Nephron (organoid): ENCODE measurements around the gene ACP2.
"Not testable (repeated sequence)": the region's sequence is repeated elsewhere in the genome, so short reads cannot be mapped to it uniquely, and the experiment has no call there.

Source experiments
- H3K27ac Mint-ChIP-seq, 3 experiments: 2 replicates each; pipeline ENCODE4 v1.8.0; 2020; ENCODE audit warnings: mixed read lengths in 3 of 3, mild to moderate bottlenecking in 2 of 3, moderate library complexity in 1 of 3
- H3K27me3 Mint-ChIP-seq: 2 replicates; pipeline ENCODE4 v1.8.0; 2021; ENCODE audit warnings: low read depth, mild to moderate bottlenecking, moderate library complexity, mixed read lengths
- H3K36me3 Mint-ChIP-seq: 2 replicates; pipeline ENCODE4 v1.8.0; 2020; ENCODE audit warnings: low read depth, mixed read lengths
- H3K4me1 Mint-ChIP-seq: 2 replicates; pipeline ENCODE4 v1.8.0; 2020; ENCODE audit warnings: mixed read lengths
- H3K4me3 Mint-ChIP-seq, 3 experiments: 2 replicates each; pipeline ENCODE4 v1.8.0; 2020; ENCODE audit warnings: mild to moderate bottlenecking in 3 of 3, mixed read lengths in 3 of 3, moderate library complexity in 2 of 3
- H3K9me3 Mint-ChIP-seq: 2 replicates; pipeline ENCODE4 v1.8.0; 2020; ENCODE audit warnings: mixed read lengths
- TF ChIP-seq, protein P1 (sequence below), 3 experiments: fragments of 200-600 bp; sonication (generic); IDR thresholded peaks; one replicate each; pipeline ENCODE4 v1.5.0; 2021; ENCODE audit warnings: antibody characterized with exemption in 3 of 3; ENCODE audit not compliant: unreplicated experiment in 3 of 3

Gene ACP2

DNA sequence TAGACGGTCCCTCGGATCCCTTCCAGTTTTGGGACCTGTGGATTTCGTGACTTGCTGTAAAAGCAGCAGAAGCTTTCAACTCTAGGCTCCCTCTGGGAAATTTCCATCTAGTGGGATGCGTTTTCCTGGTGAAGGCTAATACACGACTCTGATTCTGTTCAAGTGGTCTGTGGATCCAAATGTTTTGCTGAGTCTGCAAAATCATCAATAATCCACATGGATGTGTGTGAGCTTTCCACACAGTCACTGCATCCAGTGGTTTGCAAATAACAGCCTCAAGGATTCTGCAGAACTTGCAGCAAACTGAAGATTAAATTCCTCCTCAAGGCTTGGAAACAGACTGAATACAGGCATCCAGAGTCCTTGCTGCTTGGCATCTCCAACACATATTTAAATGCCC, 46.0 kb downstream of the ACP2 start:
- Mint-ChIP-seq H3K4me1 (no peaks in the 10 kb centered on the region), H3K9me3 (no peaks in the 10 kb centered on the region), H3K27ac (no peak overlapping the region)

DNA sequence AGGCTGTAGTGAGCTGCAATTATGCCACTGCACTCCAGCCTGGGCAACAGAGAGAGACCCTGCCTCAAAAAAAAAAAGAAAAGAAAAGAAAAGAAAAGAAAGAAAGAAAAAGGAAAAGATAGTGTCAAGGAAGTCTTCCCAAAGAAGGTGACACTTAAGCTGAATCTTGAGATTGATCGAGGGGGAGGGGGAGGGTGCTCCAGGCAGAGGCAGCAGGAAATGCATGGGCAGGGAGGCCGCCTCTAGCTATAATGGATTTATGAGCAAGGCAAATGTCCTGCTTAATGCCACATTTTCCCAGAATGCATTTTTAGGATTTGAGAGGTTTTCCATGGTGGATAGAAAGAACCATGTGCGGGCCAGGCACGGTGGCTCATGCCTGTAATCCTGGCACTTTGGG, 47.6 kb downstream of the ACP2 start:
- H3K27me3 Mint-ChIP-seq = peaks cover 9% of the 10 kb centered on the region
- H3K36me3 Mint-ChIP-seq = no peaks in the 10 kb centered on the region
- H3K27ac Mint-ChIP-seq = no peak overlapping the region

More for the DNA sequence above, 46.0 kb downstream of the ACP2 start:
- TF ChIP-seq, protein P1, sequence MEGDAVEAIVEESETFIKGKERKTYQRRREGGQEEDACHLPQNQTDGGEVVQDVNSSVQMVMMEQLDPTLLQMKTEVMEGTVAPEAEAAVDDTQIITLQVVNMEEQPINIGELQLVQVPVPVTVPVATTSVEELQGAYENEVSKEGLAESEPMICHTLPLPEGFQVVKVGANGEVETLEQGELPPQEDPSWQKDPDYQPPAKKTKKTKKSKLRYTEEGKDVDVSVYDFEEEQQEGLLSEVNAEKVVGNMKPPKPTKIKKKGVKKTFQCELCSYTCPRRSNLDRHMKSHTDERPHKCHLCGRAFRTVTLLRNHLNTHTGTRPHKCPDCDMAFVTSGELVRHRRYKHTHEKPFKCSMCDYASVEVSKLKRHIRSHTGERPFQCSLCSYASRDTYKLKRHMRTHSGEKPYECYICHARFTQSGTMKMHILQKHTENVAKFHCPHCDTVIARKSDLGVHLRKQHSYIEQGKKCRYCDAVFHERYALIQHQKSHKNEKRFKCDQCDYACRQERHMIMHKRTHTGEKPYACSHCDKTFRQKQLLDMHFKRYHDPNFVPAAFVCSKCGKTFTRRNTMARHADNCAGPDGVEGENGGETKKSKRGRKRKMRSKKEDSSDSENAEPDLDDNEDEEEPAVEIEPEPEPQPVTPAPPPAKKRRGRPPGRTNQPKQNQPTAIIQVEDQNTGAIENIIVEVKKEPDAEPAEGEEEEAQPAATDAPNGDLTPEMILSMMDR (IDR thresholded peaks at IDR 0.05; ENCODE audit: unreplicated experiment in 3 of 3) = no peak
- Mint-ChIP-seq H3K27me3 (peaks cover 9% of the 10 kb centered on the region), H3K36me3 (no peaks in the 10 kb centered on the region), H3K4me3 (no peak overlapping the region)

DNA sequence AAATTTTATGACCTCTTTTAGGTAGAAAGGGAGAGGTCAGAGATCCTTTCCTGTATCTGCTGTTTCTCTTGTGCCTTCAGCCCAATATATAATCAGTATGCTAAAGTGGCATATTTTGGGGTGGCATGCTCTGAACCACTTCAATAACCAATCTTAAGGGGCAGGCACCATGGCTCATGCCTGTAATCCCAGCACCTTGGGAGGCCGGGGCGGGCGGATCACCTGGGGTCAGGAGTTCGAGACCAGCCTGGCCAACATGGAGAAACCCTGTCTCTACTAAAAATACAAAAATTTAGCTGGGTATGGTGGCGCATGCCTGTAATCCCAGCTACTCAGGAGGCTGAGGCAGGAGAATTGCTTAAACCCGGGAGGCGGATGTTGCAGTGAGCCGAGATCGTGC, 50.5 kb downstream of the ACP2 start:
- H3K36me3 Mint-ChIP-seq, H3K4me3 Mint-ChIP-seq, H3K4me1 Mint-ChIP-seq, H3K9me3 Mint-ChIP-seq, H3K27ac Mint-ChIP-seq: not testable (repeated sequence)
- H3K27me3 Mint-ChIP-seq = peaks cover 16% of the 10 kb centered on the region

More for the DNA sequence above, 47.6 kb downstream of the ACP2 start:
- TF ChIP-seq, protein P1 (IDR thresholded peaks at IDR 0.05; ENCODE audit: unreplicated experiment in 3 of 3) = no peak
- H3K4me1 Mint-ChIP-seq = no peaks in the 10 kb centered on the region
- H3K4me3 Mint-ChIP-seq = no peak overlapping the region
- no peaks in the 10 kb centered on the region for H3K9me3 Mint-ChIP-seq

DNA sequence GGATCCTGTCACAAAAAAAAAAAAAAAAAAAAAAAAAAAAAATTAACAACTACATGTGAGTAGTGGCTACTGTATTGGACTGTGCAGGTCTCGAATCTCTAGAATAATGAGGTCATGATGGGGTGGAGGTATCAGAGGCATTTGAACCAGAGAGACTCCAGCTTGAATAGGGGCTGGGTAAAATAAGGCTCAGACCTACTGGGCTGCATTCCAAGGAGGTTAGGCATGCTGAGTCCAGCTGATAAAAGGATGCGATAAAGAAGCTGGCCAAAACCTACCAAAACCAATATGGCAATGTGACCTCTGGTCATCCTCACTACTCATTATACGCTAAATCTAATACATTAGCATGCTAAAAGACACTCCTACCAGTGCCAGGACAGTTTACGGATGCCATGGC, 56.5 kb downstream of the ACP2 start:
- Mint-ChIP-seq H3K27me3 (peaks cover 14% of the 10 kb centered on the region), H3K9me3 (no peaks in the 10 kb centered on the region), H3K4me1 (peaks cover 23% of the 10 kb centered on the region), H3K36me3 (no peaks in the 10 kb centered on the region), H3K4me3 (no peak overlapping the region), H3K27ac (no peak overlapping the region)
- TF ChIP-seq, protein P1 (IDR thresholded peaks at IDR 0.05; ENCODE audit: unreplicated experiment in 3 of 3) = no peak

DNA sequence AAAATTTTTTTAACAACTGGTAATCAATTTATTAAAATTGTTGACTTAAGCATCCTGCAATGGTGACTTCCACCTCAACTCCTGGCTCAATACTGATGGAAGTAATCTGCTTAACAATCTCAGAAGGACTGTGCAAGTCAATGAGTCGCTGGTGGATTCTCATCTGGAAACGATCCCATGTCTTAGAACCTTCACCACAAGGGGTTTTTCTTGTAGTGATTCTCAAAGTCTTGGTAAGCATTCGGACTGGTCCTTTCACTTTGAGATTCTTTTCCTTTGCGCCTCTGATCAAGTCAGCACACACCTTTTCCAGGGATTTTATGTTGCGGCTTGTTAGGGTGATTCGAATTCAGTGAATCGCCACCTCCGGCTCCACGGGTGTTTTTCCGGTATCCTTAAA, 57.5 kb downstream of the ACP2 start:
- peaks cover 18% of the 10 kb centered on the region for H3K27me3 Mint-ChIP-seq
- not testable (repeated sequence) for H3K4me3 Mint-ChIP-seq, H3K36me3 Mint-ChIP-seq

More for the DNA sequence above, 57.5 kb downstream of the ACP2 start:
- peaks cover 23% of the 10 kb centered on the region for H3K4me1 Mint-ChIP-seq
- H3K9me3 Mint-ChIP-seq, H3K27ac Mint-ChIP-seq: not testable (repeated sequence)
